Brain microvascular endothelial cell (primary cell): ENCODE data around the gene ARHGAP24.
A peak's percentile ranks its signal among the peaks of the same experiment; 100 is the strongest.

Source experiments
- DNase-seq: peaks from one replicate; pipeline ENCODE4 v3.0.0-alpha.2; 2020
- H3K27ac ChIP-seq: fragments of 250-450 bp; sonication (Bioruptor Pico); 2 replicates; pipeline ENCODE4 v1.5.1; 2020; ENCODE audit warnings: mild to moderate bottlenecking, moderate library complexity
- H3K27me3 ChIP-seq: fragments of 250-450 bp; sonication (Bioruptor Pico); replicated peaks from 2 replicates; pipeline ENCODE4 v1.5.1; 2020; ENCODE audit warnings: mild to moderate bottlenecking
- H3K36me3 ChIP-seq: fragments of 250-450 bp; sonication (Bioruptor Pico); replicated peaks from 2 replicates; pipeline ENCODE4 v1.5.1; 2020; ENCODE audit warnings: mild to moderate bottlenecking
- H3K4me3 ChIP-seq: 2 replicates; pipeline ENCODE4 v1.5.1; 2011; ENCODE audit warnings: low read depth, mild to moderate bottlenecking, control low read depth, low read length, moderate library complexity
- in situ Hi-C: cut with HindIII; loops from 2 replicates; pipeline ENCODE4 v1.10.0; 2017; ENCODE audit warnings: low sequenced_read_pairs, low pct_ligation_motif_present
- TF ChIP-seq, protein P1 (sequence below): IDR thresholded peaks from 2 replicates; pipeline ENCODE4 v1.5.1; 2011; ENCODE audit warnings: low read depth, mild to moderate bottlenecking, moderate library complexity, low read length, control low read depth, inconsistent platforms; ENCODE audit errors: missing control alignments

Gene ARHGAP24

GRCh38 chr4:85595796-85596559, 121.0 kb downstream of the ARHGAP24 start:
- no peak for DNase-seq
- H3K27ac ChIP-seq = no peak overlapping the region
- in situ Hi-C loops = no loop called here
- H3K27me3 ChIP-seq = no peaks in the 10 kb centered on the region
- TF ChIP-seq, protein P1, sequence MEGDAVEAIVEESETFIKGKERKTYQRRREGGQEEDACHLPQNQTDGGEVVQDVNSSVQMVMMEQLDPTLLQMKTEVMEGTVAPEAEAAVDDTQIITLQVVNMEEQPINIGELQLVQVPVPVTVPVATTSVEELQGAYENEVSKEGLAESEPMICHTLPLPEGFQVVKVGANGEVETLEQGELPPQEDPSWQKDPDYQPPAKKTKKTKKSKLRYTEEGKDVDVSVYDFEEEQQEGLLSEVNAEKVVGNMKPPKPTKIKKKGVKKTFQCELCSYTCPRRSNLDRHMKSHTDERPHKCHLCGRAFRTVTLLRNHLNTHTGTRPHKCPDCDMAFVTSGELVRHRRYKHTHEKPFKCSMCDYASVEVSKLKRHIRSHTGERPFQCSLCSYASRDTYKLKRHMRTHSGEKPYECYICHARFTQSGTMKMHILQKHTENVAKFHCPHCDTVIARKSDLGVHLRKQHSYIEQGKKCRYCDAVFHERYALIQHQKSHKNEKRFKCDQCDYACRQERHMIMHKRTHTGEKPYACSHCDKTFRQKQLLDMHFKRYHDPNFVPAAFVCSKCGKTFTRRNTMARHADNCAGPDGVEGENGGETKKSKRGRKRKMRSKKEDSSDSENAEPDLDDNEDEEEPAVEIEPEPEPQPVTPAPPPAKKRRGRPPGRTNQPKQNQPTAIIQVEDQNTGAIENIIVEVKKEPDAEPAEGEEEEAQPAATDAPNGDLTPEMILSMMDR = no peak
- H3K36me3 ChIP-seq = no peaks in the 10 kb centered on the region
- H3K4me3 ChIP-seq = no peak overlapping the region

GRCh38 chr4:85598936-85599335, 124.0 kb downstream of the ARHGAP24 start:
- TF ChIP-seq, protein P1 = no peak
- no peak overlapping the region for H3K4me3 ChIP-seq
- H3K36me3 ChIP-seq = no peaks in the 10 kb centered on the region
- H3K27me3 ChIP-seq = no peaks in the 10 kb centered on the region
- DNase-seq = no peak
- H3K27ac ChIP-seq = no peak overlapping the region
- in situ Hi-C loops = no loop called here

GRCh38 chr4:85600501-85600900, 125.6 kb downstream of the ARHGAP24 start:
- no peaks in the 10 kb centered on the region for H3K27me3 ChIP-seq
- DNase-seq = no peak
- no peak overlapping the region for H3K4me3 ChIP-seq
- TF ChIP-seq, protein P1 = no peak
- in situ Hi-C loops = no loop called here
- H3K36me3 ChIP-seq = no peaks in the 10 kb centered on the region
- H3K27ac ChIP-seq = no peak overlapping the region

DNA sequence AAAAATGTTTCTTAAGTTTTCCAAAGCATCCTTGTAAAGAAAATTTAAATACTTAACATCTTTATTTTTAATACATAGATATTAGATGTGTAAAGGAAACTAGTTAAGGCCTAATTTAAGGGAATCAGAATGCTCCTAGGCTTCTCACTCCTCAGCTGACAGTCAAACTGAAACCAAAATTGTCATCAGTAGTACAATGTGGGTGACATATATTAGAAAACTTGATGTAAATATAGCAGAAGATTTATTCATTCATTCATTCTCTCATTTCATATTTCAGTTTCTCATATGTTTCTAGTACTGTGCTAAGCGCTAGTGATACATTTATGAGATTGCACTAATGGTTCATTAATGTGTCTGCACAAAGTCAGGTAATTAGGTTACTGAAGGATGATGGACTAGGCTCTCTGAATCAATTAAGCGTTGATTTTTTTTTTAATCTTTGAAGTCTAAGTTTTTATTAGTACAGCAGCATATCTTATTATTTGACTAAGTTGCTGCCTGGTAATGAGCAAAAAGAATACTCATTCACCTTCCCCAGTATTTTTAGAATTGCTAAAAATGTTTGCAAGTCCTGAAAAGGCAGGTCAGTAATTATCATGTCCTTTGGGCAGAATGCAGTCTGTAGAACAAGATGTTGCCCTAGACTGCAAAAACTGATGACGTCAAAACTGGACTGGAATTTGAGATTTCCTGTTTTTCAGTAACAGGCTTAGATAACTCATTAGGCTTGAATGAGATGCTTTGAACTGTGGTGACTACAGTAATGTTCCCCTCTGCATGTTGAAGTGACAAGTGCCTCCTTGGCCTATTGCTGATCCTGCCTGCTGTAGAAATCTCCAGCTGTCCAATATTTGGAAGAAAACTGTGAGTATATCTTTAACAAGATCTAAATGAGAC, 128.7 kb downstream of the ARHGAP24 start:
- Histone ChIP-seq H3K4me3 (no peak overlapping the region), H3K27me3 (no peaks in the 10 kb centered on the region), H3K27ac (no peak overlapping the region), H3K36me3 (no peaks in the 10 kb centered on the region)
- peak; percentile 34 for DNase-seq
- TF ChIP-seq, protein P1 = no peak
- in situ Hi-C loops = no loop called here

DNA sequence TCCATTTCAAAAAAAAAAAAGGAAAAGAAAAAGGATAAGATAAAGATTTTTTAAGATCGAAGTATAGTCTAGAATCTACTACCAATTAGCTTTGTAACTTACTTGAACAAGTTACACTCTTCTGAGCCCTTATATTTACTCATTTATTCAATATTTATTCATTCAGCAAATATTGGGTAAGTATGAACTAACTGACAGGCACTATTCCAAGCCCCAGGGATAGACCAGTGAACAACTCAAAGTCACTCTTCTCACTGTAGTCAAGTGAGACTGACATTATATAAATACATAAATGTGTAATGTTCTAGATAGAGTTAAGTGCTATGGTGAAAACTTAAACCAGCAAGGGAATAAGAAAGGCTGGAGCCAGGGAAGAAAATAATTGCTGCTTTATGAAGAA, 131.6 kb downstream of the ARHGAP24 start:
- in situ Hi-C loops = no loop called here
- Histone ChIP-seq H3K36me3 (no peaks in the 10 kb centered on the region), H3K4me3 (no peak overlapping the region), H3K27me3 (no peaks in the 10 kb centered on the region), H3K27ac (no peak overlapping the region)
- TF ChIP-seq, protein P1 = no peak
- DNase-seq = no peak
